Panc1 (cell line): ENCODE results near the gene ZC2HC1B.

Experiments used
- CTCF ChIP-seq: fragments of 450-650 bp; IDR thresholded peaks from 2 replicates; pipeline ENCODE4 v1.5.1; 2017; ENCODE audit warnings: mild to moderate bottlenecking
- POLR2AphosphoS5 ChIP-seq: IDR thresholded peaks from 2 replicates; pipeline ENCODE4 v1.6.1; 2012; ENCODE audit warnings: mild to moderate bottlenecking, low read depth, low read length, moderate library complexity
- REST ChIP-seq, 2 experiments: IDR thresholded peaks; 2 replicates each; pipeline ENCODE4 v1.6.1; 2011 to 2012; ENCODE audit warnings: low read depth in 2 of 2, control low read depth in 1 of 2, low read length in 1 of 2, mild to moderate bottlenecking in 1 of 2, moderate library complexity in 1 of 2; ENCODE audit not compliant: insufficient read depth in 1 of 2
- SIN3A ChIP-seq: IDR thresholded peaks from 2 replicates; pipeline ENCODE4 v1.6.1; 2012; ENCODE audit warnings: low read depth, mild to moderate bottlenecking, low read length, moderate library complexity, borderline replicate concordance; ENCODE audit not compliant: insufficient read depth
- TCF7L2 ChIP-seq: IDR thresholded peaks from 2 replicates; pipeline ENCODE4 v1.6.1; 2011; ENCODE audit warnings: mild to moderate bottlenecking, low read depth, low read length, inconsistent platforms

GRCh38 chr6:143839196-143839595 is 25.1 kb upstream of the ZC2HC1B start:
- TF ChIP-seq CTCF (no peak), POLR2AphosphoS5 (no peak), SIN3A (no peak), TCF7L2 (no peak), REST (IDR thresholded peaks at IDR 0.05; ENCODE audit: insufficient read depth in 1 of 2, low read depth in 2 of 2, low read length in 1 of 2) (no peak)
